ENCODE data around the gene NIF3L1. TPM values are rescaled to one million over a fixed set of nuclear protein-coding genes. Genes with fewer than 3 reads are reported as not detected.

NIF3L1 gene
- total and polyA plus RNA-seq, 2 of the 13 experiments (the other 11 are each of a cell fraction or from before 2014, with no cell fraction given): 67.9 to 75.2 TPM

GRCh38 chr2:200843993-200844948 lies 44.9 kb upstream of the NIF3L1 start (continued):
- TF ChIP-seq JDP2 (CRISPR knock-in tag; IDR thresholded peaks at IDR 0.05; ENCODE audit: borderline replicate concordance) (no peak), EED (CRISPR knock-in tag; IDR thresholded peaks at IDR 0.05) (peak; percentile 13; the same call in 1 of the 2 replicates), ZNF644 (CRISPR knock-in tag; IDR thresholded peaks at IDR 0.05; ENCODE audit: low read depth) (peak; percentile 86; the same call in 1 of the 2 replicates), CERS6 (CRISPR knock-in tag; IDR thresholded peaks at IDR 0.05) (no peak), TCF12 (IDR thresholded peaks at IDR 0.05) (no peak), TCF12 (CRISPR knock-in tag; IDR thresholded peaks at IDR 0.05) (0 out of 2 replicates have a peak, but pooled peaks have one; percentile 38), FOXK1 (CRISPR knock-in tag; IDR thresholded peaks at IDR 0.05; ENCODE audit: borderline replicate concordance, low read depth) (peak; percentile 63; the same call in 1 of the 2 replicates), EZH2 (conservative IDR thresholded peaks at IDR 0.05; ENCODE audit: low read depth, low read length) (no peak), CREB1 (IDR thresholded peaks at IDR 0.05) (no peak), CREB1 (CRISPR knock-in tag; IDR thresholded peaks at IDR 0.05) (no peak), ARHGAP35 (CRISPR knock-in tag; IDR thresholded peaks at IDR 0.05; ENCODE audit: borderline replicate concordance) (peak; percentile 22; the same call in 1 of the 2 replicates), MAZ (IDR thresholded peaks at IDR 0.05; ENCODE audit: borderline replicate concordance, low read depth, low read length) (no peak), MAZ (CRISPR knock-in tag; IDR thresholded peaks at IDR 0.05; ENCODE audit: low read depth) (peak; percentile 69), HIC2 (CRISPR knock-in tag; IDR thresholded peaks at IDR 0.05; ENCODE audit: low read depth) (peak; percentile 87), ZNF274 (CRISPR knock-in tag; IDR thresholded peaks at IDR 0.05) (peak; percentile 93), ZNF883 (CRISPR knock-in tag; IDR thresholded peaks at IDR 0.05; ENCODE audit: not compliant biosample characterization) (peak; percentile 38), CREBL2 (CRISPR knock-in tag; IDR thresholded peaks at IDR 0.05; ENCODE audit: borderline replicate concordance) (peak; percentile 78; the same call in 1 of the 2 replicates), BRF2 (CRISPR knock-in tag; IDR thresholded peaks at IDR 0.05) (peak; percentile 82; the same call in 1 of the 2 replicates), ZNF292 (CRISPR knock-in tag; IDR thresholded peaks at IDR 0.05; ENCODE audit: borderline replicate concordance, low read depth) (peak; percentile 97), ZNF770 (CRISPR knock-in tag; IDR thresholded peaks at IDR 0.05) (0 out of 2 replicates have a peak, but pooled peaks have one; percentile 18), ZNF432 (CRISPR knock-in tag; IDR thresholded peaks at IDR 0.05; ENCODE audit: borderline replicate concordance) (no peak), ERF (CRISPR knock-in tag; IDR thresholded peaks at IDR 0.05) (peak; percentile 56; the same call in 1 of the 2 replicates)
